IPS-NIHi7 (cell line): ENCODE measurements around the gene CTSF.

ENCODE experiments used
- DNase-seq: peaks from one replicate; pipeline ENCODE4 v3.0.0; 2012; ENCODE audit warnings: mixed read lengths; ENCODE audit errors: extremely low spot score

CTSF gene

DNA sequence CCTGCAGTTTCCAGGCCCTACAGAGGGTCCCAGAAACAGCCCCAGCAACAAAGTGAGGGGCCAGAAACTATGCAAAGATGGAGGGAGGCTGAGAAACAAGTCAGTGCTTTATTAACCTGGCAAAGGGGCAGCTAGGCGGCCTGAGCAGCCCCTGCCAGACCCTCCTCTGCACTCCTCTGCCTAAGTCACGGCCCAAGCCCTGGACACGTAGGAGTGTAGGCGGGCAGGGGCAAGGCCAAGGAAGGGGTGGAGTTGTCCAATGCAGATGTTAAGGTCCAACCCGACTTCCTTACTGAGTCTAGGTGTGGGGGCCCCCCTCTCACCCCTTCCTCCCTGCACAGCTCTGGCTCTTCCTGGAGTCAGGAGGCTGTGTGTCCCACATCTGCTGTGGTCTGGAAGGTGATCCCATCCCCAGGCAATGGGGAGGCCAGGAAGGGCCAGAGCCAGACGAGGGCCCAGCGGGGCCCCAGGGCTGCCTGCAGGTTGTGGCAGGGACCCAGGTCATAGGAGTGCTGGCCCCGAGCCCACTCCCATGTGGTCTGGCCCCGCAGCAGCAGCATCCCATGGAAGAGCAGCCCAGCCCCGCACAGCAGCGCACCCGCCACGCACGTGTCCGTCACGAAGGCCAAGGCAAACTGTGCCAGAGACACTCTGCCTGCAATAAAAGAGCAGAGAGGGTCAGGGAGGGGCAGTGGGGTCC is 29.1 kb downstream of the CTSF start:
- DNase-seq: no peak

- DNase-seq: no peak
Observed at GRCh38 chr11:66532784-66533183, 35.6 kb downstream of the CTSF start.

DNA sequence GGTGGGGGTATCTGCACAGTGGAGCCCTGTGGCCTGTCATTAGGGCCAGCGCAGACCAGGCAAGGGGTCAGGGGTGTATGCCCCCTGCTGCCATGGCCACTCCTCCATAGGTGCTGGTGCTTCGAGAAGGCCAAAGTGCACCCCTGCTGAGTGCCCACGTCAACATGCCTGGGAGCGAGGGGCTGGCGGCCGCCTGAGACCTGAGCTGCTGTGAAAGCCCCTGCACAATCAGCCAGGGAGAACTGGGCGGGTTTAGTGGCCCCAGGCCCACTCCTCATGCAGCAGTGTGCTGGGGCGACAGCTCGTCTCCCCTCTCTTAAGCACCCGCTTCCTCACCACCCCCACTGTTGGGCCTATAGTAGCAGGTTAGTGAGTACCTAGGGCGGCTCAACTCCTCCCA is 36.6 kb downstream of the CTSF start:
- DNase-seq: no peak

DNA sequence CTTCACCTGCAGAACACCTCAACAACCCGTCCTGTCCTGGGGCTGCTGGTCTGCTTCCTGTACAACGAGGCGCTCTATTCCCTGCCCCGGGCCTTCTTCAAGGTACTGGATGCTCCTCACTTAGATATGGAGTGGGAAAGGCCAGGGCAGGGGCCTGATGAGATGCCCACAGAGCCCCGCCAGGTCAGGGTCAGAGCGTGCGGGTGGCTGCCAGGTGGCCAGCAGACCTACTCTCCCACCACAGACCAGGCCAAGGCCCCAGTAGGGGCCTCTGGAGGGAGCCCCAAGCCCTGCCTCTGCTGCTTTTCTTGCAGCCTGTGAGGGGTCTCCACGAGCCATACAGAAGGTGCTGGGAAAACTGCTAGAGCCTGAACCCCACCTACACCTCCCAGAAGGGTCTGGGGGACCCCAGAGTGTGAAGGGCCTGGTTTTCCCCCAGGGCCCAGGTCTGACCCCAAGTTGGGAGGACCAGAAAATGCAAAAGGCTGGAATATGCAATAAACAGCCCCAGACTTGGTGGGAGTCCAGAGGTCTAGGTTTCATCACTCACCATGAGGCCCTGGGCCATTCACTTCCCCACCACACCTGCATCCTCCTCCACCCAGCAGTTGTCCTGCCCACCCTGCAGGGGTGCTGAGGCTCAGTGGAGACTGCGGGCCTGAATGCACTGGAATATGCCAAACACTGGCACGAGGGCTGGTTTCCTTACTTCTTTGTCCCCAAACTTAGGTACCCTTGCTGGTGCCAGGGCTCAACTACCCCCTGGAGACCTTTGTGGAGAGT is 37.3 kb downstream of the CTSF start:
- no peak for DNase-seq

- no peak for DNase-seq
Observed at GRCh38 chr11:66529655-66530054, 38.8 kb downstream of the CTSF start.

DNA sequence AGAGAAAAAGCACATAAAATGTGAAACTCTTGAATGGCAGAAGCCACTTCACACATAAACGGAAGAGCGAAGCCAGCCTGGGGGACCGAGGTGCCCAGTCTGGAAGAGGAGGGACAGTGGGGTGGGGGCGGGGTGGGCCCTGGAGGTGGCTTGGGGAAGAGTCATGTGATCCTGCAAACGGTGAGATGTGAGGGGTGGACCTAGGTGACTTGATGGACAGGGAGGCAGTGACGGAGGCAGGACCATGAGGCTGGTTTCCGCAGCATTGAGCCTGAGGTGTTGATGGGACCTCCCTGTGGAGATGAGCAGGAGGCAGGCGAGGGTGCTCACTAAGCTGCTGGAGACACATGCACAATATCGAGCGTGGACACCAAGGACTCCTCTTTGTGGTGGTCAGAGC is 39.3 kb downstream of the CTSF start:
- DNase-seq: peak; percentile 46

GRCh38 chr11:66524304-66525040 is 43.9 kb downstream of the CTSF start:
- DNase-seq: no peak

GRCh38 chr11:66523611-66524010 is 44.8 kb downstream of the CTSF start:
- DNase-seq: no peak
